GM12873 (cell line): Measurements from ENCODE around the gene ASIC2.

Source experiments
- TF ChIP-seq, protein P1 (sequence below): IDR thresholded peaks from 2 replicates; pipeline ENCODE4 v1.5.1; 2012; ENCODE audit warnings: low read depth, mild to moderate bottlenecking, moderate library complexity, low read length, control low read depth; ENCODE audit not compliant: insufficient read depth; ENCODE audit errors: missing control alignments

Gene ASIC2

DNA sequence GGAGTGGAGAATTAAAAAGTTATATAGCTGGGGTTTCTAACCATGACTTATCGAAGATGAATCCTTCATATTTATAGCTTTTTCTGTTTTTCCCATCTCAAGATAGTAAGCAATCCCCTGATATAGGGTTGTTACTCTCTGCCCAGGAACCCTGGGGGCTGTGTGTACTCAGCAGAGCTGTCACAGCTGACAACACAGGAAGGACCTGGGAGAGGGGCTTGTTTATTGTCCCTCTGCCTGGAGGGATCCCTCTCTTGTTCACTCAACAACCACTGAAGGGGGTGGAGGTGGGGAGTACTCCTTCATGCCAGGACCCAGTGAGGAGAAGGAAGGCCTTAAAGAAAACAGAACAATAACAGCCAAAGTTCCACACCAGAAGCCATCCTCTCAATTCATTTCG, 19.8 kb downstream of the ASIC2 start:
- TF ChIP-seq, protein P1, sequence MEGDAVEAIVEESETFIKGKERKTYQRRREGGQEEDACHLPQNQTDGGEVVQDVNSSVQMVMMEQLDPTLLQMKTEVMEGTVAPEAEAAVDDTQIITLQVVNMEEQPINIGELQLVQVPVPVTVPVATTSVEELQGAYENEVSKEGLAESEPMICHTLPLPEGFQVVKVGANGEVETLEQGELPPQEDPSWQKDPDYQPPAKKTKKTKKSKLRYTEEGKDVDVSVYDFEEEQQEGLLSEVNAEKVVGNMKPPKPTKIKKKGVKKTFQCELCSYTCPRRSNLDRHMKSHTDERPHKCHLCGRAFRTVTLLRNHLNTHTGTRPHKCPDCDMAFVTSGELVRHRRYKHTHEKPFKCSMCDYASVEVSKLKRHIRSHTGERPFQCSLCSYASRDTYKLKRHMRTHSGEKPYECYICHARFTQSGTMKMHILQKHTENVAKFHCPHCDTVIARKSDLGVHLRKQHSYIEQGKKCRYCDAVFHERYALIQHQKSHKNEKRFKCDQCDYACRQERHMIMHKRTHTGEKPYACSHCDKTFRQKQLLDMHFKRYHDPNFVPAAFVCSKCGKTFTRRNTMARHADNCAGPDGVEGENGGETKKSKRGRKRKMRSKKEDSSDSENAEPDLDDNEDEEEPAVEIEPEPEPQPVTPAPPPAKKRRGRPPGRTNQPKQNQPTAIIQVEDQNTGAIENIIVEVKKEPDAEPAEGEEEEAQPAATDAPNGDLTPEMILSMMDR: no peak

DNA sequence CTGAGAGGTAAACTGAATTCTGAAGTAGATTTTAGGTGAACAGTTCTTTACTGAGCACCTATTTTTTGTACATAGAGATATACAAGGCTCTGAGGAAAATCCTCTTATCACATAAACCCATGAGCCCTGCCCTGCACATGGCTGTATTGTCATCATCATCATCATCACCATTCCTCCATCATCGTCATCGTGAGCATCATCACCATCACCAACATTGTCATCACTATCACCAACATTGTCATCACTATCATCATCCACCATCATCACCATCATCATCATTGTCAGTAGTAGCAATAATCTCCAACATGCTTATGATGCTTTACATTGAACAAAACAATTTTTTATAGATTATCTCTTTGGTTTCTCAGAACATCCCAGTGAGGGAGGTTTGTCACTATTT, 20.7 kb downstream of the ASIC2 start:
- TF ChIP-seq, protein P1: no peak

DNA sequence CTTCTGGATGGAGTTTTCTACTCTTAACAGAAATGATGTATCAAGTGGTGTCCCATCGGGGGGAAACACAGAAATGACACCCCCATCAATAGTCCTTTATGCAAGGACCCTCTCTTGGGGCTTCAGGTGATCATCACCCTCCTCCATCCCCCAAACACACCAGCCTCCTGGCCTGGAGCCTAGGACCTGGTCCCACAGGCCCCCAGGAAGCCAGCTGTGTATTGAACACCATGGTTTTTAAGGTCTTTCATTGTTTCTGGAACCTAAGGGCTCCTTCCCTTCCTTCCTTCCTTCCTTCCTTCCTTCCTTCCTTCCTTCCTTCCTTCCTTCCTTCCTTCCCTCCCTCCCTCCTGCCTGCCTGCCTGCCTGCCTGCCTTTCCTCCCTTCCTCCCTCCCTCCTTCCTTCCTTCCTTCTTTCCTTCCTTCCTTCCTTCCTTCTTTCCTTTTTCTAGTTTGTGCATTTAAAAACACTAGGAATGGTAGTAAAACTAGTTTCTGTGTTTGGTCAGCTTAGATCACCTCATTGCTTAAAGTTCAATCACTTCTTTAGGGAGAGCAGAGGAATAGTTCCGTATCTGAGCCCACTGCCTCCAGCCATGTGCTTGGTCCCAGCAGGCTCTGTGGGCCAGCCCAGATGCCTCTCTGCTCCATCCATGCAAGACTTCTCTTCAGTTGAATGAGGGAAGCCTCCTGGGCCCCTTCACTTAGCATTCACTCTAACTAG, 23.6 kb downstream of the ASIC2 start:
- TF ChIP-seq, protein P1: no peak

DNA sequence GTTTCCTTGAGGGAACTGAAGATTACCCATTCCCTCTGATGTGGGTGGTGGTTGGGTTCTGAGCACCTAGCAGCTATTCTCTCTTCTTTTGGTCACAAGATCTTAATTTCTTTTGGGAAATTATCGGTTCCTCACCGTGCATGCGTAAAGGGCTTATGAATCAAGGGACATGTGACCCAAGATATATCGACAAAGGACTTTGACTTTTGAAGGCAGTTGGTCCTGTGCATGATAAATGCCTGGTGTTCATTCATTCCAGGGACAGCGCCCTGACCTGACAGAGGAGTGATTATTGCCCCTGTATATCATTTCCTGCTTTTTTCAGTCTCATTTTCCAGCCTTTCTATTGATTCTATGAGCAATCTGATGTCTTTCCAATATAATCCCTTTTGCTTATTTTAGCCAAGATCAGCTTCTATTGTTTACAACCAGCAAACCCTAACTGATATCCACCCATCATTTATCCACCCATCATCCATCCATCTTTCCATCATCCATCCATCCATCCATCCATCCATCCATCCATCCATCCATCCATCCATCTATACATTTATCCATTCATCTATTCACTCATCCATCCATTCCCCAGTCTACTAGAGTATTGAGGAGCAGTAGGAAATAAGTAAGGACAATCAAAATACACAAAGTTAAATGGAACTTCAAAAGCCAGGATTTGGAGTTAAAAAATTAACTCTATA, 25.1 kb downstream of the ASIC2 start:
- TF ChIP-seq, protein P1: no peak

DNA sequence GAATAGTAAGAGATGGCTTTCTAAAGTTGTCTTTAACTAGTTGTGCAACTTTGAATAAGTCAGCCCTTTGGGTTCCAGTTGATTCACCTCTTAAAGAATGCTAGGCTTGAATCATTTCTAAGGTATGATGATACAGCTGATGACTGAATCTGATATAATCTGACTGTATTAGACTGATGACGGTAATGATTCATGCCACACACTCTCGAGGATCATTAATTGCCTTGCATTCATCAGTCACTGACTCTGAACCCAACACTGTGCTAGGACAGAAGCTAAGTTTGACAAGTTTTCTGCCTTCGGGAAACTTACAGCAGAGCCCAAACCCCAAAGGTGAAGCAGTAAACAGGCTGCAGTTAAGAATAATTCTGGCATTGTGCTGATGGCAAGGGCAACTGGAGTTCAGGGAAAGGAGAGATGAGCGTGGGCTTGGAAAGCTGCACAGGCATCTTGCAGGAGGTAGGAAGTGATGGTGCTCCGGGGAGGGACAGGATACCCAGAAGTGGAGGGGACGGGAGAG, 25.8 kb downstream of the ASIC2 start:
- TF ChIP-seq, protein P1: no peak

DNA sequence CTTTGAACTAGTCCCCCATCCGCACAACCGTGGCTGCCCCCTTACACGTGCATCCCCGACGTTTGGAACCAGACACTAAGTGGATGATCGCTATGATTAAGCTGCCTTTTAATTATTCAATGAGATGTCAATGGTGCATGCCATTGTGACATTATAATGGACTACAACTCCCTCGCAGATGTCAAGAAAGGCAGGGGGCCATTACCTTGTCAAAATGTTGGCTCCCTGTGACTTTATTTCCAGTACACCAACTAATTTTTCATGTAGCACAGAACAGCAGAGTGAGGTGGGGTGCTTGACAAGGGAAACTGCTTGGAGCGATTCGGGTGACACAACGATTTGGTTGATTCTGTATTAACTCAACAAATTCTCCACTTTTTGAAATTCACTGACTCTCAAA, 26.5 kb downstream of the ASIC2 start:
- TF ChIP-seq, protein P1: no peak

DNA sequence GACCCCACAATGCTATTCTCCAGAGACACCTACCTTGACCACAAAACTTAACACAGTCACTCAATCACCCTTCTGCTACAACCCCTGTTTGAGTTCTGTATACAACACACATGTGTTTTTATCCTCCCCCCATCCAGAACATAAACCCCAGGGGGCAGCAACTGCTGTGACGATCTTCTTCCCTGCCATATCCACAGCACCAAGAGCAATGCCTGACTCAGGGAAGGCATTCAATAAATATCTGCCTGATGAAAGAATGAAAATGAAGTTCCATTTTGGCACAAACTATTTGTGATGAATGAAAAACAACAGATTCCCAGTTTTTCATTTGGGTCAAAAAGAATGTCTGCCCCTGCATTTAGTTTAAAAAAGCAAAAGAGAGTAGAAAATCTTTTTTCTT, 27.0 kb downstream of the ASIC2 start:
- TF ChIP-seq, protein P1: no peak
